H1 (cell line): Measurements from ENCODE around the gene DLEC1.

Source experiments
- CHD2 ChIP-seq: IDR thresholded peaks from 2 replicates; pipeline ENCODE4 v1.6.1; 2012; ENCODE audit warnings: low read length, improper control_type of control experiment
- POLR2A ChIP-seq, 2 experiments: IDR thresholded peaks; 1 replicate in 1 of 2; 2 replicates in 1 of 2; pipeline ENCODE4 v1.6.1; 2011; ENCODE audit warnings: low read depth in 2 of 2, low read length in 2 of 2, mild to moderate bottlenecking in 2 of 2; ENCODE audit errors: control extremely low read depth in 1 of 2
- POLR2AphosphoS5 ChIP-seq: IDR thresholded peaks from 2 replicates; pipeline ENCODE4 v1.6.1; 2011; ENCODE audit warnings: low read depth, low read length
- RXRA ChIP-seq: IDR thresholded peaks from 2 replicates; pipeline ENCODE4 v1.6.1; 2011; ENCODE audit warnings: low read depth, mild to moderate bottlenecking, low read length, moderate library complexity; ENCODE audit not compliant: insufficient read depth
- ZNF274 ChIP-seq: IDR thresholded peaks from 2 replicates; pipeline ENCODE4 v1.7.0; 2012; ENCODE audit warnings: low read length, borderline replicate concordance; ENCODE audit errors: extremely low read depth

DNA sequence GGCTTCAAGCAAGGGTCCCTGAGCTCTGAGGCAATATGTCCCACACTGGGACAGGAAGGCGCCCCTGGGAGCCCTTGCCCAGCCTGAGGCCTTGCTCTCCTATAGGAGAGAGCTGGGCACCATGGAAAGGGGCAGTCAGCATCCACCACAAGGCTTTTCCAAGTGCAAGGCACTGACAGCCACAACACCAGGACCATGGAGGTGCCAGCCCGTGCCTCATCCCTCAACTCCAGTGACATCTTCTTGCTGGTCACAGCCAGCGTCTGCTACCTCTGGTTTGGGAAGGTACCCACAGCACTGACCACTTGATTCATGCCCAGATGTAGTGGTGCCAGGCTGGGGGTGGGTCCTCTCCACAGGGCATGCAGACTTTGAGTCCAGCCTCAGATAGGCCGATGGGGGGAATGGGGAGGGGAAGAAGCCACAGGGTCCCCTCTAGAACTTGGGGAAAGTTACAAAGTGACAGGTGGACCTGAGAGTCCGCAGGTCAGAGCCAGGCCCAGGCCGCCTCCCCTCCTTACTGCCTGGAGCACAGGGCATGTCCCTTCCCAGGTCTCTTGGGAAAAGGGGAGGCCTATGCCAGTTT, 36.6 kb upstream of the DLEC1 start:
- no peak for TF ChIP-seq POLR2AphosphoS5
- no peak for TF ChIP-seq POLR2A (IDR thresholded peaks at IDR 0.05; ENCODE audit: control extremely low read depth in 1 of 2, low read depth in 2 of 2, low read length in 2 of 2)
- no peak for TF ChIP-seq RXRA
- TF ChIP-seq ZNF274 = no peak
- TF ChIP-seq CHD2 = no peak
